Bronchial epithelial cell (primary cell): ENCODE measurements around the gene FSIP1. TPM values are rescaled to one million over a fixed set of nuclear protein-coding genes. Genes with fewer than 3 reads are reported as not detected.

Source experiments
- DNase-seq: peaks from one replicate; pipeline ENCODE4 v3.0.0-alpha.2; 2010; ENCODE audit warnings: low read depth
- FAIRE-seq: peaks from 2 replicates; lab custom pipeline; 2011; peaks lifted over from hg19 to GRCh38; lab: Jason Lieb, UNC
- H3K27me3 ChIP-seq: 2 replicates; pipeline ENCODE4 v1.5.1; 2011; ENCODE audit warnings: low read length; ENCODE audit not compliant: control insufficient read depth, insufficient read depth
- H3K36me3 ChIP-seq: 2 replicates; pipeline ENCODE4 v1.5.1; 2011; ENCODE audit warnings: low read length; ENCODE audit not compliant: control insufficient read depth, insufficient read depth
- H3K4me3 ChIP-seq: 2 replicates; pipeline ENCODE4 v1.5.1; 2011; ENCODE audit warnings: mild to moderate bottlenecking, low read depth, low read length, control low read depth
- CTCF ChIP-seq: IDR thresholded peaks from 2 replicates; pipeline ENCODE4 v1.5.1; 2011; ENCODE audit warnings: mild to moderate bottlenecking, moderate library complexity, low read length, control low read depth, inconsistent platforms; ENCODE audit not compliant: insufficient read depth, severe bottlenecking
- total RNA-seq: library from RNA; depleted of rRNA; stranded (reverse); fragments of >200 nt; gene quantifications from 2 replicates; pipeline ENCODE4 v1.2.1, GENCODE V29; 2014

FSIP1 gene
- total RNA-seq, 1 donor from 2014 or later = 9.5 TPM

GRCh38 chr15:39622660-39623516, 159.8 kb downstream of the FSIP1 start:
- Histone ChIP-seq H3K36me3 (no peaks in the 10 kb centered on the region), H3K27me3 (no peaks in the 10 kb centered on the region), H3K4me3 (no peak overlapping the region)
- DNase-seq (no peak), FAIRE-seq (no peak)
- TF ChIP-seq CTCF = no peak

- no peaks in the 10 kb centered on the region for H3K36me3 ChIP-seq
- FAIRE-seq (no peak), DNase-seq (no peak)
- H3K27me3 ChIP-seq = no peaks in the 10 kb centered on the region
- TF ChIP-seq CTCF = no peak
- H3K4me3 ChIP-seq = no peak overlapping the region
These were observed 160.7 kb downstream of the FSIP1 start for GRCh38 chr15:39621976-39622375.

- H3K27me3 ChIP-seq = no peaks in the 10 kb centered on the region
- FAIRE-seq (no peak), DNase-seq (no peak)
- H3K4me3 ChIP-seq = no peak overlapping the region
- TF ChIP-seq CTCF = no peak
- no peaks in the 10 kb centered on the region for H3K36me3 ChIP-seq
These were observed 161.4 kb downstream of the FSIP1 start for GRCh38 chr15:39621210-39621609.

GRCh38 chr15:39618063-39618823, 164.4 kb downstream of the FSIP1 start:
- Histone ChIP-seq H3K36me3 (no peaks in the 10 kb centered on the region), H3K27me3 (no peaks in the 10 kb centered on the region), H3K4me3 (no peak overlapping the region)
- TF ChIP-seq CTCF = no peak
- DNase-seq = peak; percentile 72
- FAIRE-seq = no peak

GRCh38 chr15:39616731-39617455, 165.7 kb downstream of the FSIP1 start:
- H3K27me3 ChIP-seq = no peaks in the 10 kb centered on the region
- peak; percentile 92 for DNase-seq
- H3K36me3 ChIP-seq = no peaks in the 10 kb centered on the region
- TF ChIP-seq CTCF = no peak
- no peak for FAIRE-seq
- H3K4me3 ChIP-seq = peak overlapping the region; percentile 9
